ENCODE data around the gene MRPS15. TPM values are rescaled to one million over a fixed set of nuclear protein-coding genes. Genes with fewer than 3 reads are reported as not detected.
A peak's percentile ranks its signal among the peaks of the same experiment; 100 is the strongest.

Gene MRPS15
- polyA plus RNA-seq, 12 donors = 55.9 to 1,514 (median 59.1) TPM

DNA sequence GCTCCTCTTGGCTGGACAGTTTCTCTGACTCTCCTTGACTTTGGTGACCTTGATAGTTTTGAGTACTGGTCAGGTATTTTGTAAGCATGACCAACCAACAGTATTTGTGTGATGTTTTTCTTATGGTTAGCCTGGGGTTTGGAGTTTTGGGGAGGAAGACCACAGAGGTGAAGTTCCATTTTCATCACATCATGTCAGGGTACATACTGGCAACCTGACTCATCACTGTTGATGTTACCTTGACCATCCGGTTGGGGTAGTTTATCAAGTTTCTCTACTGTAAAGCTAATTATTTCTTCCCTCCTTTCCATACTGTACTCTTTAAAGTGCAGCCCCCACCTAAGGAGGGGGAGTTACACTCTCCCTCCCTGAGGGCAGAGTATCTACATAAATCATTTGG is 27.4 kb downstream of the MRPS15 start:
- no peak for DNase-seq

DNA sequence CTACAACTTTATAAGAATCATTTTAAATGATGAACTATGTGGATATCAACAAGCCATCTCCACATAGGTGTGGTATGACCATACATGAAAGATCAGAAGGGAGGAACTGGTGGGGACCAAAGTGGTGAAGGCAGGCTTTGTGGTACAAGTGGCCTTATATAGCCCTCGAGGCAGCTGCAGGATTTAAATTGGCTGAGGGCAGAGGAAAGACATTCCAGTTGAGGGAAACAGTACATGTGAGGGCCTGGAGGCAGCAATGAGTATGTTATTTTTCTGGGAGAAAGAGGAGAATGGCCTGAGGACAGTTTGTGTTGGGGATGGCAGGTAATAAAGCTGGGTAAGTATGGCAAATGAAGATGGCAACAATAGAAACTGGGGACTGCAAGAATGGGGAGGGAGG is 31.1 kb downstream of the MRPS15 start:
- no peak for DNase-seq

DNA sequence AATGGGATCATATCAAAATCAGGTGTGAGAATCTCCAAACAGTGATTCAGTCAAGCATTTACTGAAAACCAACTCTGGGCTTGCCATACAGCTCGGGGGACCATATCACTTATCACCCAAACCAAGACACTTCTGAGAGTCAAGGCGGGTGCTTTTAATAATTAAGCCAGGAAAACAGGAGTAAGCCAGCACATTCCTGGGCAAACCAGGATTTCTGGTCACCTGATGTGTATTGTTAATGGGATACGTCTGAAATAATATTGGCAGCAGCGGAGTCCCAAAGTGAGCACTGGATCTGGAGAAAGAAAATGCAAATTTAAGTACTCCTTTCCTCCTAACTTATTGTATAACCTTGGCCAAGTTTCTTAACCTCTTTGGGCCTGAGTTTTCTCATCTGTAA is 31.6 kb downstream of the MRPS15 start:
- DNase-seq = no peak

DNA sequence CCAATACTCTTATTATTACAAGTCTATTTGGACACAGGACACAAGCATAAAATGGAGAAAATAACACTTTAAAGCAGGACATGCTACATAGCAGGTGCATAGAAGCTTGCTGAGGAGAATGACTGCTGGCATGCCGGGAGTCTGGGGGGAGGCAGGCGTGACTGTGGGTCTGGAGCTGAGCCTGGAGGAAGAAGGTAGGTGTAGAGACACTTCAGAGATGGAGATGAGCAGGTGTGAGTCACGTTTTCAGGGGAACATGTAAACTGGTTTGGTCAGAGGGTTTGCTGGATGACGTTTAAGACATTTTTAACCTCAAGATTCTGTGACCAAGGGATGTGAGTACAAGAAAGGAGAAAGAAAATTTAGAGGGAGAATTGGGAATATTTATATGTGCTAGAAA is 38.4 kb downstream of the MRPS15 start:
- DNase-seq = no peak

DNA sequence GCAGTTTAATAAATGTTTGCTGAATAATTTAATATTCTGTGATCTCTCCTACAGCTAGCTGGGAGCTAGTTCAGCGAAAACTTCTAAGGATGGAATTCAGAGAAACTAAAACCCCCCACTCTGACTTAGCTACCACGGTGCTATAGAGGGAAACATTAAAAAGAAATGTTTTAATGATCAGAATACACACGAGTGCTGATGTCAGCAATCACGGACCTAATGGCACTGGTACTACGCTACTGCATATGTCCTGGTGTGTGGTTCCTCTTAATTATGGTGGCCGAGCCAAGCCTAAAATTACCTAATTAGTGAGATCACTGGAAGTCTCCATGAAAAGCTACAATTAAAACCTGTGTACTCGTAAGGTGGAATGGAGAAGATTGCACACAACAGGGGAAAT is 42.5 kb downstream of the MRPS15 start:
- no peak for DNase-seq

DNA sequence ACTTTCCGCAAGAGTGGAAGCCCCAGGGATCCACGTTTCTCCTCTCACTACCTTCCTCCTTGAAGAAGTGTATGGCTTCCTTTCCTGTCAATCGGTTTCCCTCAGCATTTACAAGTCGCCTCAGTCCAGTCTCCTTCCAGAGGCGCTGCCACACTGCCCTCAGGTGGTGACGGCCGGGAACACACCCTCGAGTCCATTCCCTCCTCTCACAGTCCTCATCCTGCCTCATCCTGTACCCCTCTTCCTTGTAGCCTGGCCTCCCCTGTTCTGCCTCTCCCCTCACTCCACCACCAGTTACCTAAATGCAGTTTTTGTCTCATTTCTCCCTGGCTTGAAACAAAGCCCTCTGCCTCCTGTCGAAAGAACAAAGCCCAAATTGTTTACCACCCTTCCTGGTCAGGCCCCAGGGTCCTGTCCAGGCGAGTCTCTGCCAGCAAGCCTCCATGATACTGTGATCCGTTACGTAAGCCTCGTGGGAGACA is 43.3 kb downstream of the MRPS15 start:
- DNase-seq = peak; percentile 88

DNA sequence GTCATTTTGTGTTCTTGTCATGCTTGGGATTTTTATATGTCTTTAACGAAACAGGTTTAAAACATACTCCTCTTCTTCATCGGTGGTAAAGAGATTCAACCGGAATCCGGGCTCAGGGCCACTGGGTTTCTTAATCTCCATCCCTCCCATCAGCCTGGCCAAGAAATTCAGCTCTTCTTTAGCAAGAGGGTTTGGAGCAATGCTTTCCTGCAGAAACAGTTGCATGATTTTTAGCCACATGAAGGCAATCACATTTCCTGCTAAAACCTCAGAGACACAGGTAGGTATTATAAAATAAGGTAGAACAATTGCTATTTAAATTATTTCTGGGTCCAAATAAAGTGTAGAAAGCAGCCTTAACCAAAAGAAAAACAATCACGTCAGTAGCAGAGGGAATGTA is 43.8 kb downstream of the MRPS15 start:
- no peak for DNase-seq

DNA sequence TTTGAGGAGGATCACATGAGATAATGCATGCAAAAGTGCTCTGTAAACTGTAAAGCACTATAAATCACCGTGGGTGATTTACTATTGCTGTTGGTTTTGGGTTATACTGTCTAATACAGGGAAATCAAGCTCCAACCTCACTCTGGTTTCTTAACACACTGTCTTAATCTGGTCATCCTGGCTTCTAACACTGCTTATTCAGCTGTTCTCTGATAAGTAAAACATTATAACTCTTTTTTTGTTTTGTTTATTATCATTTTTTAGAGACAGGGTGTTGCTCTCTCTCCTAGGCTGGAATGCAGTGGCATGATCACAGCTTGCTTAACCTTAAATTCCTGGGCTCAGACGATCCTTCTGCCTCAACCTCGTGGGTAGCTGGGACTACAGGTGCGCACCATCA is 44.6 kb downstream of the MRPS15 start:
- DNase-seq = no peak

DNA sequence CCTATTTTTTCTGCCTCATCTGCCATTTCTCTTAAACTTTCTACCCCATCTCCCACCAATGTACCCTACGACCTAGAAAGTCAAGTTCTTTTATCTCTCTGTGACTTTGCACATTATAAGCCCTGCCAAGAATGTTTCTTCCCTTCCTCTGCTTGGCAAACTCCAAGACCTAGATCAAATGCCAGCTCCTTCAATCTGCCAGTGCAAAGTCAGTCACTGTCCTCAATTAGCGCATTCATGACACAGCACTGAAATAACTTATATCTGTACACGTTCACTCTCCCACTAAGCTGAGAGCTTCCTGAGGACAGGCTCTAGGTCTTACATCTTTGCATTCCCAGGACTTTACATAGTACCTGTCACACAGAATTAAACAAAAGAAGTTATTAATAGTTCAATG is 45.0 kb downstream of the MRPS15 start:
- DNase-seq = no peak

DNA sequence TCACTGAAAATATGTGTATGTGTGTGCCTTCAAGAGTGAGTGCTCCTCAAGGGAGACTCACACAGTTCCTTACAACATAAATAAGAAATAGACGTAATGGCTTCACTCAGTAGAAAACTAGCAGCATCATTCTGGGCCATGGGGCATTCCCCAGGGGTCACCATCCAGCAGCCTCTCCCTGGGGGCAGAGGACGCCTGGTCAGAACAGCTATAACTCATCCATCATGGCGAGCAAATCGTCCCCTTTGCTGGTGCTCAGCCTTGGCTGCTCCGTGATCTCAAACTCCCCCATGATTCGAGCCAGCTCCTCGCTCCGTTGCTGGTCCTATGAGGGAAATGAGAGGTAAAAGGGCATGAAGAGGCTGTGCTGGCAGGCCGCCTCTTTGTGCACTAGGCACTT is 46.3 kb downstream of the MRPS15 start:
- no peak for DNase-seq

DNA sequence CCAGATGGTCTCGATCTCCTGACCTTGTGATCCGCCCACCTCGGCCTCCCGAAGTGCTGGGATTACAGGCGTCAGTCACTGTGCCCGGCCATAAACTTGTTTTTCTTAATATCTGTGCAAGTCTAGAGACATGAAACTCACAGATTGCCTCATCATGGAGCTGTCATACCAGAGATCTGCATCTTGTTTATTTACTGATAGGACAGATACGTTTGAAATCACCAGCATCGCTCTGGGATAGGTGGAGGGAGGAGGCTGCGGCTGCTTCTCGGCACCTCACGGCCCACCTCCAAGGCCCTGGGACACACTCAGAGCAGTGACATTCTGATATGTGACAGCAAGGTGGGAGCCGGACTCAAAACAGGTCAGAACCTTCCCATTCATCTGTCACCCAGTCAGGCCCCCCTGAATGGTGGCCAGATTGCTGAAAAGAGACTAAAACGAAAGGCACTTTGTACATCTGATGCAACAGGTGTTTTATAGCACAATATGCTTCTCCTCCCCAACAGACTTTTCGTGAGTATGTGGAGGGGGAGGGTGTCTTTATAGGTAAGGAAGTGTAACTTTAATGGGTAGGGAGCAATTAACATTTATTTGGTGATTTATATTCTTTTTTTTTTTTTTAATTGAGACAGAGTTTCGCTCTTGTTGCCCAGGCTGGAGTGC is 48.4 kb downstream of the MRPS15 start:
- no peak for DNase-seq

DNA sequence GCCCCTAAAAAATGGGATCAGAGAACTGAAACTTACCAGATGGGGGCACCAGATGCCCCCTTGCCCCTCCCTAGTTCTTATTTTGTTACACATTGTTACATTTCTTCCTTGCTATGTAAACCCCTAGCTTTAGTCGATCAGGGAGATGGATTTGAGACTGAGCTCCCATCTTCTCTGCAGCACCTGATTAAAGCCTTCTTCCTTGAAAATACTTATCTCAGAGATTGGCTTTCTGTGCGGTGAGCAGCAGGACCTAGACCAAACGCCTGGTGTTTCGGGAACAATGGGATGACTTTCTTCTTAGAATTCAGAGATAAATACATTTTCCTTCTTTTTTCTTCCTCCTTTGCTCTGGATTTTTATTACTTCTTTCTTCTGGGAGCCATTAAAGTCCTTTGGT is 49.8 kb downstream of the MRPS15 start:
- DNase-seq = no peak

DNA sequence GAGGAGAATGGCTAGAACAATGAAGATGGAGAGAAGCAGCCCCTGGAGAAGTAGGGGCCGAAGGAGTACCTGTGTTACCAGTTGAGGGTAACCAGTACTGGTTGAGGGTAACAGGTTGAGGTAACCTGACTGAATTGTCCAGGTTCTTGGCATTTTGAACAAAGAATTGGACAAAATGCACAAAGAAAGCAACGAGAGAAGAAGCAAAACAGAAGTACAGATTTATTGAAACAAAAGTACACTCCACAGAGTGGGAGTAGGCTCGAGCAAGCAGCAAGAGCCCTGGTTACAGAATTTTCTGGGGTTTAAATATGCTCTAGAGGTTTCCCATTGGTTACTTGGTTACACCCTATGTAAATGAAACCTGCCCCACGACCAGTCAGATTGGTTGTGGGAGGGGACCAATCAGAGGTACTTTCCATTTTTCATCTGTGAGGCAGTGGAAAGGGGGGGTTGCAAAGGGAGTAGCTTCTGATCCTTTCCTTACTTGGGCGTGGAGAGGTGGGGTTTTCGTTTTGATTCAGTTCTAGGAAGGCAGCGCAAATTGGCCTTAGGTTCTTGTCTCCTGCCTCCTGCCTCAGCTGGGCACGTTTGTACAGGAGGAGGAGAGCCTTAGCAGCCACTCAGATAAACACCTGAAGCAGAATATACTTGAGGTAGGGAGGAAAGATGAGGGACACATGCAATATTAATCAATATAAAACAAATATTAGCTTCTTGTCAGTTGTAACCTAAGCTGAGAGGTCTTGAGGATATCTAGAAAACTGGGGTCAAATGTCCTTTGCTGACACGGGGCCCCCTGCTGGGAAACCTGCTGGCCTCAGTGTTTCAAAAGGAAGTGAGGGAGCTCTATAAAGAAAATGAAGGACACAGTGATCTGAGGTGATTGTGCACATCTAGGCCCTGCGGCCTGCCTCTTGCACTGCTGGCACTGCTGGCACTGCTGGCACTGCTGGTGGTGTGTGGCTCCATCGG is 52.2 kb downstream of the MRPS15 start:
- DNase-seq = no peak

DNA sequence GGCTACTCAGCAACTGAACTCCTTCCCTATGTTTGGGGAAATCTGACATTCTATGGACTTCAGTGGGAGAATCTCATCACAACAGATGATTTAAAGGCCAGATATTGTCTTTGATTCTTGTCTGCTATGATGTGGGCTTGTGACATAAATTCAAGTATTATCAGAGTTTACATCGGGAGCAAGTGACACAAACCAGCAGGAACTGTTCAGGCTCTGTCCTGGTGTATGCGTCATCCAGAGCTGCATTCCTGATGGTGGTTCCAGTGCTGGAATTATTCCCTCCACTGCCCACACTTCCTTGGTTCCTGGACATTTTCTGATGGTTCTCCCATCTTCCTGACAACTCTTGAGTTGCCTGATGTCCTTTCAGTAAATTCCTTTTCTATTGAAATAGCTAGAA is 55.7 kb downstream of the MRPS15 start:
- DNase-seq = no peak

DNA sequence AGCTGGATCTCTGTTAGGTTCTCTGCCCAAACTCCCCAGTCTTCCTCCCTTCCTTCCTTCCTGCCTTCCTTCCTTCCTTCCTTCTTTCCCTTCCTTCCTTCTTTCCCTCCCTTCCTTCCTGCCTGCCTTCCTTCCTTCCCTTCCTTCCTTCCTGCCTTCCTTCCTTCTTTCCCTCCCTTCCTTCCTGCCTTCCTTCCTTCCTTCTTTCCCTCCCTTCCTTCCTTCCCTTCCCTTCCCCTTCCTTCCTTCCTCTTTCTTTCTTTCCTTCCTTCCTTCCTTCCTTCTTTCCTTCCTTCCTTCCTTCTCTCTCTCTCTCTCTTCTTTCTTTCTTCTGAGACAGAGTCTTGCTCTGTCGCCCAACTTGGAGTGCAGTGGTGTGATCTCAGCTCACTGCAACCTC is 57.7 kb downstream of the MRPS15 start:
- no peak for DNase-seq

Other genes starting within 250 kb of the MRPS15 start
- gene THRAP3, start 239.9 kb downstream of the MRPS15 start, polyA plus RNA-seq (ENCODE audit: insufficient read length in 12 of 12) = 100 to 1,000 TPM in 8 of 12 donors, 10 to 100 TPM in 3, not detected in 1; 96.0 to 157 (median 105) TPM
- 10 to 100 TPM in 2 of 12 donors, 1 to 10 TPM in 9, not detected in 1; 2.1 to 16.8 (median 3.0) TPM for gene SH3D21, start 158.0 kb downstream of the MRPS15 start, polyA plus RNA-seq (ENCODE audit: insufficient read length in 12 of 12)
- gene EVA1B, start 140.7 kb downstream of the MRPS15 start, polyA plus RNA-seq (ENCODE audit: insufficient read length in 12 of 12) = 10 to 100 TPM in 11 of 12 donors, not detected in 1; 10.8 to 88.1 (median 23.4) TPM
- gene STK40, start 78.5 kb downstream of the MRPS15 start, polyA plus RNA-seq (ENCODE audit: insufficient read length in 12 of 12) = 10 to 100 TPM in 11 of 12 donors, not detected in 1; 19.5 to 28.2 (median 22.1) TPM
- 10 to 100 TPM in 11 of 12 donors, not detected in 1; 18.8 to 29.3 (median 20.7) TPM for gene LSM10, start 66.5 kb downstream of the MRPS15 start, polyA plus RNA-seq (ENCODE audit: insufficient read length in 12 of 12)
- gene OSCP1, start 13.9 kb downstream of the MRPS15 start, polyA plus RNA-seq (ENCODE audit: insufficient read length in 12 of 12) = 10 to 100 TPM in 1 of 12 donors, 1 to 10 TPM in 10, not detected in 1; 4.1 to 21.7 (median 6.1) TPM
- gene CSF3R, start 18.5 kb upstream of the MRPS15 start, polyA plus RNA-seq (ENCODE audit: insufficient read length in 12 of 12) = 10 to 100 TPM in 1 of 12 donors, 1 to 10 TPM in 9, not detected in 2; 2.0 to 11.8 (median 2.8) TPM

All from muscle of arm (tissue), 12 donors.